B cell (primary cell): ENCODE results near the gene ZNF688. TPM values are rescaled to one million over a fixed set of nuclear protein-coding genes. Genes with fewer than 3 reads are reported as not detected.
"Not testable (repeated sequence)": the region's sequence is repeated elsewhere in the genome, so short reads cannot be mapped to it uniquely, and the experiment has no call there.

ENCODE experiments used
- ATAC-seq: fragments of 200-7000 bp; cut with Tn5 transposase; one replicate; pipeline ENCODE4 v1.10.0; 2021; ENCODE audit warnings: low read depth, mild to moderate bottlenecking, moderate number of reproducible peaks, moderate library complexity
- CTCF ChIA-PET: fragments of 350-600 bp; sonication (Branson Sonifier 250); formaldehyde crosslinking; loops from one replicate; lab custom pipeline; 2021; ENCODE audit warnings: antibody characterized with exemption, inconsistent platforms; lab: Charles Lee
- POLR2A ChIA-PET: fragments of 350-600 bp; sonication (Branson Sonifier 250); formaldehyde crosslinking; loops from one replicate; lab custom pipeline; 2021; ENCODE audit warnings: antibody characterized with exemption; lab: Charles Lee
- DNase-seq: peaks from one replicate; pipeline ENCODE4 v3.0.0; 2013
- H2AFZ ChIP-seq: 2 replicates; pipeline ENCODE4 v1.6.1; 2012; ENCODE audit warnings: mild to moderate bottlenecking, low read depth, low read length; ENCODE audit not compliant: insufficient read depth, poor library complexity, severe bottlenecking
- H3K27ac ChIP-seq, 2 donors: 1 replicate in 1 of 2; 2 replicates in 1 of 2; pipeline ENCODE4 v1.5.1; 2012 to 2013; ENCODE audit warnings: low read length in 2 of 2, mild to moderate bottlenecking in 2 of 2, moderate library complexity in 1 of 2
- H3K27me3 ChIP-seq, 4 experiments: fragments of 200-600 bp in 1 of 4; sonication (generic) in 1 of 4; replicated peaks in 1 of 4; 1 replicate in 2 of 4; 2 replicates in 2 of 4; pipeline versions ENCODE4 v1.6.1 to v1.7.0; 2013 to 2016; ENCODE audit warnings: low read length in 3 of 4, mild to moderate bottlenecking in 2 of 4, mixed read lengths in 1 of 4, moderate library complexity in 1 of 4; ENCODE audit not compliant: insufficient read depth in 4 of 4, control insufficient read depth in 3 of 4; ENCODE audit errors: control extremely low read depth in 1 of 4
- H3K36me3 ChIP-seq, 2 experiments: replicated peaks in 1 of 2; 1 replicate in 1 of 2; 2 replicates in 1 of 2; pipeline versions ENCODE4 v1.6.1 to v1.7.1; 2013; ENCODE audit warnings: low read length in 1 of 2; ENCODE audit not compliant: insufficient read depth in 2 of 2, control insufficient read depth in 1 of 2; ENCODE audit errors: control extremely low read depth in 1 of 2, extremely low read depth in 1 of 2
- H3K4me1 ChIP-seq, 2 donors: fragments of 200-600 bp in 1 of 2; sonication (generic) in 1 of 2; 1 replicate in 1 of 2; 2 replicates in 1 of 2; pipeline versions ENCODE4 v1.5.1 to v1.6.1; 2013 to 2017; ENCODE audit warnings: low read length in 2 of 2; ENCODE audit not compliant: control insufficient read depth in 2 of 2, insufficient read depth in 2 of 2
- H3K4me2 ChIP-seq: replicated peaks from 2 replicates; pipeline ENCODE3; 2012; ENCODE audit warnings: mild to moderate bottlenecking, low read depth, low read length; ENCODE audit not compliant: poor library complexity, severe bottlenecking
- H3K4me3 ChIP-seq, 5 experiments: fragments of 200-600 bp in 1 of 5; sonication (generic) in 1 of 5; 1 replicate in 3 of 5; 2 replicates in 2 of 5; pipeline versions ENCODE4 v1.5.1 to v1.7.0; 2011 to 2016; ENCODE audit warnings: low read length in 4 of 5, mild to moderate bottlenecking in 4 of 5, low read depth in 2 of 5, control low read depth in 1 of 5, moderate library complexity in 1 of 5; ENCODE audit not compliant: insufficient read depth in 1 of 5; ENCODE audit errors: control extremely low read depth in 1 of 5, extremely low read depth in 1 of 5
- H3K79me2 ChIP-seq: fragments of 200-600 bp; sonication (generic); one replicate; pipeline ENCODE4 v1.6.0; 2016; ENCODE audit warnings: low read length; ENCODE audit not compliant: control insufficient read depth, insufficient read depth
- H3K9ac ChIP-seq: fragments of 200-600 bp; sonication (generic); 2 replicates; pipeline ENCODE4 v1.6.1; 2017; ENCODE audit warnings: mild to moderate bottlenecking, low read length, moderate library complexity
- H3K9me3 ChIP-seq, 3 donors: one replicate each; pipeline versions ENCODE4 v1.6.1 to v1.7.1; 2013; ENCODE audit warnings: low read length in 2 of 3; ENCODE audit not compliant: control insufficient read depth in 2 of 3, insufficient read depth in 1 of 3; ENCODE audit errors: control extremely low read depth in 1 of 3
- H4K20me1 ChIP-seq: 2 replicates; pipeline ENCODE4 v1.6.0; 2012; ENCODE audit warnings: mild to moderate bottlenecking, low read length; ENCODE audit not compliant: insufficient read depth, control insufficient read depth, poor library complexity, severe bottlenecking
- H3K27ac Mint-ChIP-seq: one replicate; pipeline ENCODE4 v1.8.0; 2021; ENCODE audit warnings: mixed read lengths
- H3K27me3 Mint-ChIP-seq: one replicate; pipeline ENCODE4 v1.8.0; 2021; ENCODE audit warnings: mixed read lengths
- H3K4me1 Mint-ChIP-seq: one replicate; pipeline ENCODE4 v1.8.0; 2021; ENCODE audit warnings: mixed read lengths
- H3K4me3 Mint-ChIP-seq: one replicate; pipeline ENCODE4 v1.8.0; 2021; ENCODE audit warnings: mixed read lengths
- H3K9me3 Mint-ChIP-seq: one replicate; pipeline ENCODE4 v1.8.0; 2022; ENCODE audit warnings: mixed read lengths; ENCODE audit not compliant: insufficient read depth
- CTCF ChIP-seq: fragments of 200-600 bp; IDR thresholded peaks from one replicate; pipeline ENCODE4 v1.8.0; 2022; ENCODE audit warnings: antibody characterized with exemption, mild to moderate bottlenecking
- EZH2 ChIP-seq: IDR thresholded peaks from 2 replicates; pipeline ENCODE4 v1.6.1; 2012; ENCODE audit warnings: borderline replicate concordance, low read depth, mild to moderate bottlenecking, moderate library complexity, low read length; ENCODE audit not compliant: insufficient read depth, poor library complexity, severe bottlenecking
- WGBS: methylation state at CpG from one replicate; pipeline ENCODE4 v1.1.5; 2013; ENCODE audit warnings: missing lambda C conversion rate; ENCODE audit not compliant: insufficient coverage; 5-methylcytosine and 5-hydroxymethylcytosine counted together
- intact Hi-C: fragments of 100-400 bp; cut with micrococcal nuclease; formaldehyde crosslinking; loops from one replicate; pipeline ENCODE4 v1.10.0; 2022
- polyA plus RNA-seq: library from polyadenylated mRNA; depleted of rRNA; stranded (reverse); fragments of >200 nt; gene quantifications from 2 replicates; pipeline ENCODE4 v1.2.3, GENCODE V29; 2012
- total RNA-seq, 2 donors: library from RNA; stranded (reverse); fragments of 120-200 nt in 1 of 2; gene quantifications; 1 replicate in 1 of 2; 2 replicates in 1 of 2; pipeline versions ENCODE4 v1.2.3 to v1.2.4, GENCODE V29; 2013 to 2022

The ZNF688 gene
- total and polyA plus RNA-seq, 2 donors (not counting 1 experiment from before 2014, with no cell fraction given), result 20.6 to 23.1 TPM

DNA sequence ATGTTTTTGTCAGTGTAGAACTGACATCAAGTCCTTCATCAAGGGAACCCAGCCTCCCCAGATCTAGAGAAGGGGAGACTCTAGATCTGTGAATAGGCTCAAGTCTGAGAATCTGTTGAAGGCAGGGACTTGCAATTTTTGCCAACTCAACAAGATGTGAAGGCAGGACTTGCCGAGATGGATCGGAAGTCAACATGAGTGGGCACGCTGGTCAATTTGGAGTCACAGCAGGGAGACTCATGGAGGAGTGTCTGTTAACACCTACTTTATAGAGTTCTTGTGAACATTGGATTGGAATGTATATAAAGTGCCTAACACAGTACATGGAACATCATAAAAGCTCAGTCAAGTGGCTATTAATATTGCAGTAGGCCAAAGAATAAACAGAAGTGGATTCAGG is 28.7 kb upstream of the ZNF688 start:
- no peak overlapping the region for H3K4me3 ChIP-seq
- Mint-ChIP-seq H3K27ac (no peak overlapping the region), H3K27me3 (no peaks in the 10 kb centered on the region), H3K9me3 (no peaks in the 10 kb centered on the region), H3K4me1 (peaks cover 2% of the 10 kb centered on the region), H3K4me3 (no peak overlapping the region)
- H3K4me1 ChIP-seq, result no peaks in the 10 kb centered on the region
- H3K4me2 ChIP-seq, result no peak overlapping the region
- H3K27ac ChIP-seq, result no peak overlapping the region
- no peak overlapping the region for H3K9ac ChIP-seq
- DNase-seq (no peak), ATAC-seq (no peak)
- POLR2A ChIA-PET, result no interaction called here
- intact Hi-C loops, result no loop called here
- no peaks in the 10 kb centered on the region for H3K27me3 ChIP-seq
- no peaks in the 10 kb centered on the region for H4K20me1 ChIP-seq
- TF ChIP-seq EZH2 (no peak), CTCF (no peak)
- H3K36me3 ChIP-seq, result peaks cover 0 to 22% of the 10 kb centered on the region in 2 experiments
- CTCF ChIA-PET, result interaction anchor here (0.6 to 4.9 kb wide), 7 partner anchors 8 to 399 kb away, joined by 3 to 41 read pairs (median 3); partner anchors contain the start of gene DCTPP1
- no peak overlapping the region for H2AFZ ChIP-seq
- no peaks in the 10 kb centered on the region for H3K9me3 ChIP-seq
- H3K79me2 ChIP-seq, result no peaks in the 10 kb centered on the region
- WGBS, result 100% methylated on average over 1 of the region's 3 CpGs

DNA sequence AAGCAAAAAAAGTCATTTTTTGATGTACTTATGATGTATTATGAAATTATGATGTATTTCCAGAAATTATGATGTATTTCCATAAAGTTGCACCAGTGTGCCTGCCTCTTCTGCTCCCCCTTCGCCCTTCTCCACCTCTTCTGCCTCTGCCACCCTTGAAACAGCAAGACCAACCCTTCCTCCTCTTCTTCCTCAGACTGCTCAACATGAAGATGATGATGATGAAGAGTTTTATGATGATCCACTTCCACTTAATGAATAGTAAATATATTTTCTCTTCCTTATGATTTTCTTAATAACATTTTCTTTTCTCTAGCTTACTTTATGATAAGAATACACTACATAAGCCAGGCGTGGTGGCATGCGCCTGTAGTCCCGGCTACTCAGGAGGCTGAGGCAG is 21.4 kb upstream of the ZNF688 start:
- Histone ChIP-seq H2AFZ (no peak overlapping the region), H3K4me3 (no peak overlapping the region), H4K20me1 (no peaks in the 10 kb centered on the region), H3K27me3 (no peaks in the 10 kb centered on the region), H3K4me1 (no peaks in the 10 kb centered on the region), H3K9ac (no peak overlapping the region), H3K79me2 (no peaks in the 10 kb centered on the region), H3K36me3 (no peaks in the 10 kb centered on the region), H3K27ac (no peak overlapping the region), H3K4me2 (no peak overlapping the region), H3K9me3 (no peaks in the 10 kb centered on the region)
- DNase-seq, result no peak
- Mint-ChIP-seq H3K27me3 (no peaks in the 10 kb centered on the region), H3K4me1 (peaks cover 1% of the 10 kb centered on the region), H3K27ac (no peak overlapping the region), H3K4me3 (no peak overlapping the region), H3K9me3 (no peaks in the 10 kb centered on the region)
- no peak for ATAC-seq
- TF ChIP-seq EZH2 (no peak), CTCF (no peak)
- ChIA-PET CTCF (interaction anchor here (1.8 kb wide), 1 partner anchor 163 kb away, joined by 4 read pairs; the partner anchor contains the start of gene DCTPP1), POLR2A (interaction anchor here (0.6 kb wide), 1 partner anchor 33 kb away, joined by 4 read pairs; no protein-coding TSS in a partner anchor)
- intact Hi-C loops, result no loop called here
- WGBS, result no CpG with 5 or more reads among the region's 4 CpGs

- H3K27ac Mint-ChIP-seq, H3K79me2 ChIP-seq, H3K4me3 ChIP-seq, ATAC-seq, H3K36me3 ChIP-seq, H3K4me1 Mint-ChIP-seq, intact Hi-C loops, H4K20me1 ChIP-seq, H3K9me3 Mint-ChIP-seq, H3K9ac ChIP-seq, DNase-seq, H3K9me3 ChIP-seq, H3K27me3 Mint-ChIP-seq, H3K4me1 ChIP-seq, POLR2A ChIA-PET, H3K27ac ChIP-seq, H3K4me2 ChIP-seq, H2AFZ ChIP-seq, H3K4me3 Mint-ChIP-seq, H3K27me3 ChIP-seq: not testable (repeated sequence)
- WGBS, result 93% methylated on average over 3 of the region's 9 CpGs
- CTCF ChIA-PET, result interaction anchor here (0.8 to 1.7 kb wide), 2 partner anchors 36 to 64 kb away, joined by 3 to 4 read pairs; no protein-coding TSS in a partner anchor
Measured at GRCh38 chr16:30590869-30591268, 19.4 kb upstream of the ZNF688 start.
